Umbilical cord (tissue), 2 donors: ENCODE data around the gene UXS1. TPM values are rescaled to one million over a fixed set of nuclear protein-coding genes. Genes with fewer than 3 reads are reported as not detected.

Experiments
- DNase-seq: peaks from one replicate; pipeline ENCODE4 v3.0.0-alpha.2; 2015; ENCODE audit warnings: low spot score
- total RNA-seq: library from RNA; depleted of rRNA; stranded (reverse); fragments of >200 nt; gene quantifications from one replicate; pipeline ENCODE4 v1.2.3, GENCODE V29; 2014; ENCODE audit warnings: low replicate concordance; ENCODE audit not compliant: insufficient read depth

UXS1 gene
- total RNA-seq, 1 donor from 2014 or later = 61.9 TPM

GRCh38 chr2:106113361-106113966 lies 80.6 kb downstream of the UXS1 start:
- DNase-seq = no peak

- DNase-seq = no peak
Observed at GRCh38 chr2:106111882-106112571, 82.1 kb downstream of the UXS1 start.

DNA sequence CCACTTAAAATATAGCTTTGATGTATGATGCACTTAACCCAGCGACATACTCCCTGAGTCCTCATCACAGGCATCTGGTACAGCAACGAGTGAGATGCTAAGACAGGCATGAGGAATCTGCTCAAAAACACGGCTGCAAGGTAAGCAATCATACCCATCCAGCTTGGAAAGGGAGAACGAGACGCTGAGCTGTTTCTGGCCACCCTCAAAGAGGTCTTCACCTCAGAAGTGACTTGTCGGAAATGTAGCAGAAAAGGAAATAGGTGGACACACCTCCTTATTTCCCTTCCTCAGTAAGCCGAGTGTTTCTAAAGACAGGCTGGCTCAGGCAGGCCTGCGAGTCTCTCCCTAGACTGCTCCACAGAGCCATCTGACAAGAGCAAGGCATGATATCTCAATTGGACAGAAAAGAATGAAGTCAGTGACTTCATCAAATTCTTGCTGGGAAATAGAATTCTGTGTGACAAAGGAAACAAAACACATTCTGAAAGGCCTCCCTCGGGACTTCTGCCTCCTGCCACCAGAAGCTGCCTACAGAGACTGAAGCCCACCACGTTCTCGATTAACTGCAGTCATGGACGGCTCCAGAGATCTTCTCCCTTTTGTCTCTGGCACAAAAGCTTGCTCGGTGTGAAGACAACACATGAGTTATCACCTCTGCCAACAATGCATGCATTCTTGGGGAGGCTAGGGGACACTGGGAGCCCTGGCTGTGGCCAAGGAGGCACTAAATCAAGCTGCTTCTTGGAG lies 84.3 kb downstream of the UXS1 start:
- peak; percentile 8 for DNase-seq

GRCh38 chr2:106108791-106109190 lies 85.3 kb downstream of the UXS1 start:
- no peak for DNase-seq

DNA sequence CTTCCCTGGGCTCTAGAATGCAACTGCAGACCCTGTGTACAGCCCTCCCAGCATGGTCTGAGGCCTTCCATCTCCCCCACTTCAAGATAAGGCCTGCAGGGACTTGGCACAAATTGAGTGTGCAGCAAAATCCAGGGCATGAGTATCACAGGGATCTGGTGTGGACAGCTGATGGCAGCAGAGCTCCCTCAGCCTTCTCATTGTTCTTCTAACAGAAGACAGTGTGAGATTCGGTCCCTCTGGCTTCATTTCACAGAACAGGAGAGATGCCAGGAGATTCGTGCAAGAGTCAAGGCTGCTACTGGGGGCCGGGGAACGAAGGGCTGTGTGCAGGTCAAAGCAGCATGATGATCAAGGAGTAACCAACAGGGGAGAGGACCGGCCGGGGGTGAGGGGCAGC lies 85.8 kb downstream of the UXS1 start:
- DNase-seq = peak; percentile 66

- no peak for DNase-seq
Observed at GRCh38 chr2:106107509-106108131, 86.5 kb downstream of the UXS1 start.

GRCh38 chr2:106106622-106107508 lies 87.2 kb downstream of the UXS1 start:
- DNase-seq = no peak

DNA sequence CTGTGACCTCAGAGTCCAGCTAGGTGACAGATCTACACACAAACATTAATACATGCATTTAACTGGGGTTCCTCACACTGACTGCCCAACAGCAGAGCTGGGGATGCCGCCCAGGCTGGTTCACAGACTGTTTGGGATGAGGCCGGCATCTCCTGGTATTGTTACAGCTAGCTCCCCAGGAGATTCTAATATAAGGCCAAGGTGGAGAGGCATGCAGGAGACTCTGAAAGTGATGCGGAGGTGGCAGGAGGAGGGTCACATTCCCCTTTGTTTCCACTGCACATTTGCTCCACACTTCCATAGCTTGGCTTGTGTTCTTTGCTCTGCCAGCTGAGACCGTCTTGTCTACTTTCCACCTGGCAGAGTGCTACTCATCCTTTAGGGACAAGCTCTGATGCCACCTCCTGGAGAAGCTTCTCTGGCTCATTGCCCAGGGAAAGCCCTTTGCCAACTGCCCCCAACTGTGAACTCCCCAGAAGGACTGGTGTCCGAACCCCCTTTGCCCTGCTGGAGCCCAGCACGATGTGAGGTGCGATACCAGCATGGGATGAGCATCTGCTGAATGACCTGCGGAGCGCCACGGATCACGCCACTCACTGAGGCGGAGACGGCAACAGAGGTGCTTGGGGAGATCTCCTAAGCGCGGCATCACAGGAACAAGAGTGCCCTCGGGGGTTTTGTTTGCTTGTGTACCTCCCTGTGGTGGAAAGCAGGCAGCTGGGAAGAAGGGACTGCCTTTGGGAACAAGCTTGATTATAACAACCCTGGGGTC lies 88.8 kb downstream of the UXS1 start:
- no peak for DNase-seq

DNA sequence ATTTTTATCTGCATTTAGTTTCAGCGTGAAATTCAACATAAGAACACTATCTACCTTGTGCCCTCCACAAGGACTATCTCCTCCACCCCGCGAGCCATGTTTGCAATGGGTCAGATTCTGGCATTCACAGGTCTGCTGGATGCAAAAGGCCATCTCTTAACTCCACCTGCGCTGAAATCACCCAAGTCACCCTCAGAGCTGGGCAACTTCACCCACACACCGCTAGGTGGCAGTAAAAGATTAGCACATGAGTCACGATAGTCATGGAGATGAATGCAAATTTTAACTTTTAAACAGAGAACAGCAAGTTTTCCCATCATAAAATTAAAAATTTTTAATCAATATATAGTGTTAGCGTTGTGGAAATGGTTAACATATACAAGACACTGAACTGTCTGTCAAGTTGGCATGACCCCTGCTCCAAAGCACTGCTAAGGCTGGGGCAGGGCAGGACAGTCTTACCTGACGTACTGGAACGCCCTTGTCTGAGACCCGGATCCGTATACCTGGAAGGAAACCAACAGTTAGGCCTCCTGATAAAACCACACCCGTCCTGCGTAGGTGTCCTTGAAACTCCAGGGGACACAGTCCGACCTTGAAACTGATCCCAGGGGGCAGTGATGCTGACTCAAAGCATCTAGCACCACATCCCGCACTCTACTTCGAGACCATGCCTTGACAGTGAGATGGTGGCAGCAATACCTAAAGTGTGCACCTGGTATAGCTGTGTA lies 89.6 kb downstream of the UXS1 start:
- peak; percentile 58 for DNase-seq

- no peak for DNase-seq
Observed at GRCh38 chr2:106099691-106100090, 94.4 kb downstream of the UXS1 start.

- no peak for DNase-seq
Observed at GRCh38 chr2:106098664-106099063, 95.4 kb downstream of the UXS1 start.

- DNase-seq = no peak
Observed at GRCh38 chr2:106098081-106098480, 96.0 kb downstream of the UXS1 start.

- DNase-seq = no peak
Observed at GRCh38 chr2:106097038-106098000, 96.8 kb downstream of the UXS1 start.

GRCh38 chr2:106096299-106097037 lies 97.6 kb downstream of the UXS1 start:
- DNase-seq = no peak

- DNase-seq = no peak
Observed at GRCh38 chr2:106095478-106096298, 98.4 kb downstream of the UXS1 start.

- no peak for DNase-seq
Observed at GRCh38 chr2:106094131-106094841, 99.8 kb downstream of the UXS1 start.
